Stomach (tissue), 4 donors: ENCODE results near the gene ANKS1A.

Experiments
- CTCF ChIP-seq, 7 experiments: fragments of 450-650 bp in 4 of 7; fragments of 200-600 bp in 3 of 7; sonication (generic) in 3 of 7; IDR thresholded peaks; one replicate each; pipeline ENCODE4 v1.5.1; 2016 to 2019; ENCODE audit warnings: antibody characterized with exemption in 7 of 7, control low read depth in 2 of 7, mild to moderate bottlenecking in 1 of 7
- EP300 ChIP-seq: sonication (generic); formaldehyde crosslinking; IDR thresholded peaks from one replicate; pipeline ENCODE4 v1.6.1; 2017; ENCODE audit warnings: antibody characterized with exemption
- POLR2A ChIP-seq, 4 donors: fragments of 450-650 bp; IDR thresholded peaks; one replicate each; pipeline ENCODE4 v1.6.1; 2016; ENCODE audit warnings: antibody characterized with exemption in 4 of 4, control low read depth in 2 of 4, mild to moderate bottlenecking in 1 of 4, moderate library complexity in 1 of 4
- POLR2AphosphoS5 ChIP-seq, 3 donors: sonication (generic); formaldehyde crosslinking; IDR thresholded peaks; one replicate each; pipeline ENCODE4 v1.6.1; 2016; ENCODE audit warnings: antibody characterized with exemption in 3 of 3

DNA sequence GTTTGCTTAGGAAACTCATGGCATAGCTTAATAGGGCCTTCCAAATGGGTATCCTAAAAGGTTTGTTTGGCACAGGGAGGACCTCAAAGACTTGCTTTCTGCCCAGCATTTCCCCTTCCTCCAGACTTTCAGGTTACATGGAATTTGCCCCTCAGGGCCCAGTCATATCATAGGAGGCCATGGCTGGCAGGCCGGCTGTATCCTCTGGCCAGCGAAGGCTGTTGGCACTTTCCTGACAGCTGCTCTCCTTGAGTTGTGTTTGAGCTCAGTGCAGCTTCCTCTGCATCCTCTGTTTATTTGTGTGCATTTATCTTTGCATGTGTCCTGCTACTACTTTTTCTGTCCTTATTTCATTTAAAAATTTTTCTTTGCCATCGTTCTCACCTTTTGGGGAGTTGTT, 90.9 kb downstream of the ANKS1A start:
- TF ChIP-seq CTCF (IDR thresholded peaks at IDR 0.05), result no peak
- TF ChIP-seq POLR2A (IDR thresholded peaks at IDR 0.05), result no peak
- TF ChIP-seq POLR2AphosphoS5 (IDR thresholded peaks at IDR 0.05), result no peak
- TF ChIP-seq EP300, result no peak
